RWPE1 (cell line): ENCODE measurements around the gene SH2D3A.

ENCODE experiments used
- CTCF ChIA-PET: fragments of 350-600 bp; sonication (Branson Sonifier 250); formaldehyde crosslinking; extraction: SDS; loops from one replicate; lab custom pipeline; 2021; lab: Yijun Ruan, JAX
- POLR2A ChIA-PET: fragments of 400-600 bp; formaldehyde crosslinking; extraction: SDS; loops from one replicate; lab custom pipeline; 2020; ENCODE audit warnings: antibody characterized with exemption; ENCODE audit not compliant: low non-redundant PET; lab: Yijun Ruan, JAX
- DNase-seq: peaks from one replicate; pipeline ENCODE4 v3.0.0; 2012; ENCODE audit warnings: low spot score
- H3K27ac ChIP-seq: fragments of 450-650 bp; 2 replicates; pipeline ENCODE4 v1.5.1; 2017
- CTCF ChIP-seq: fragments of 450-650 bp; conservative IDR thresholded peaks from 2 replicates; pipeline ENCODE4 v1.5.1; 2017; ENCODE audit warnings: low read depth, mild to moderate bottlenecking

SH2D3A gene

DNA sequence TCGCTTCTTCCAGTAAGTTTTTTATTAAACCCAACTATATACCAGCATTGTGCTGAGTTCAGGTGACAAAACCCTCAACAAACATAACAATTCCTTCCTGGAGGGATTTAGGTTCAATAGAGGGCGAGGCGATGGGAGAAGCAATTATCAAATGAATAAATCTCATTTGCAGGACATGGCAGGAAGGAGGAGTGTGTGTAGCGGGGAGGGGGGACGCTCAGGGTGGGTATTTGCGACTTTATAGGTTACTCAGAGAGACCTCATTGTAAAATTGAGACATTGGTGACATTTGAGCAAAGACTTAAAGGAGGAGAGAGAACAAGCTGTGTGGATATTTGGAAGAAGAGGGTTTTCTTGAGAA, 50.6 kb downstream of the SH2D3A start:
- TF ChIP-seq CTCF, result no peak
- ChIA-PET POLR2A (no interaction called here), CTCF (interaction anchor here (0.6 kb wide), 1 partner anchor 541 kb away, joined by 9 read pairs; no protein-coding TSS in a partner anchor)
- no peak overlapping the region for H3K27ac ChIP-seq
- DNase-seq, result no peak

DNA sequence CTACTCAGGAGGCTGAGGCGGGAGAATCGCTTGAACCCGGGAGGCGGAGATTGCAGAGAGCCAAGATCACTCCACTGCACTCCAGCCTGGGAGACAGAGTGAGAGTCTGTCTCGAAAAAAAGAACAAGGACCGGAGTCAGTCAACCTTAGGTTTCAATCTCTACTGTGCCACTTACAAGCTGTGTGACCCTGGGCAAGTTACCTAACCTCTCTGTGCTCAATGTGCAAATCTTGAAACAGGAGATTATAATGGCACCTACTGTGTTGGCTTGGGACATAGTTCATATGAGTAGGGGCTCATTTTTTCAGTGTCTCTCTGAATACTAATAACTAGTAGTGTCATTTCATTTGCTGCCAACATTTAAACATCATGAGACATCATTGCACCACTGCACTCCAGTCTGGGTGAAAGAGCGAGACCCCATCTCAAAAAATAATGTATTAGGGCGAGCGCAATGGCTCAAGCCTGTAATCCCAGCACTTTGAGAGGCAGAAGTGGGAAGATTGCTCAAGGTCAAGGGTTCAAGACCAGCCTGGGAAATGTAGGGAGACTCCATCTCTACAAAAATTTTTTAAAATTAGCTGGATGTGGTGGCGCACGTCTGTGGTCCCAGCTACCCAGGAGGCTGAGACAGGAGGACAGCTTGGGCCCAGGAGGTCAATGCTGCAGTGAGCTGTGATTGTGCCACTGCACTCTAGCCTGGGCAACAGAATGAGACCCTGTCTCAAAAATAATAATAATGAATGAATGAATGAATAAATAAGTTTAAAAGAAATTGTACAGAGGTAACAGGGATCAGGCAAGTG, 52.3 kb downstream of the SH2D3A start:
- CTCF ChIA-PET, result no interaction called here
- no peak for DNase-seq
- no peak overlapping the region for H3K27ac ChIP-seq
- TF ChIP-seq CTCF, result no peak
- POLR2A ChIA-PET, result no interaction called here

DNA sequence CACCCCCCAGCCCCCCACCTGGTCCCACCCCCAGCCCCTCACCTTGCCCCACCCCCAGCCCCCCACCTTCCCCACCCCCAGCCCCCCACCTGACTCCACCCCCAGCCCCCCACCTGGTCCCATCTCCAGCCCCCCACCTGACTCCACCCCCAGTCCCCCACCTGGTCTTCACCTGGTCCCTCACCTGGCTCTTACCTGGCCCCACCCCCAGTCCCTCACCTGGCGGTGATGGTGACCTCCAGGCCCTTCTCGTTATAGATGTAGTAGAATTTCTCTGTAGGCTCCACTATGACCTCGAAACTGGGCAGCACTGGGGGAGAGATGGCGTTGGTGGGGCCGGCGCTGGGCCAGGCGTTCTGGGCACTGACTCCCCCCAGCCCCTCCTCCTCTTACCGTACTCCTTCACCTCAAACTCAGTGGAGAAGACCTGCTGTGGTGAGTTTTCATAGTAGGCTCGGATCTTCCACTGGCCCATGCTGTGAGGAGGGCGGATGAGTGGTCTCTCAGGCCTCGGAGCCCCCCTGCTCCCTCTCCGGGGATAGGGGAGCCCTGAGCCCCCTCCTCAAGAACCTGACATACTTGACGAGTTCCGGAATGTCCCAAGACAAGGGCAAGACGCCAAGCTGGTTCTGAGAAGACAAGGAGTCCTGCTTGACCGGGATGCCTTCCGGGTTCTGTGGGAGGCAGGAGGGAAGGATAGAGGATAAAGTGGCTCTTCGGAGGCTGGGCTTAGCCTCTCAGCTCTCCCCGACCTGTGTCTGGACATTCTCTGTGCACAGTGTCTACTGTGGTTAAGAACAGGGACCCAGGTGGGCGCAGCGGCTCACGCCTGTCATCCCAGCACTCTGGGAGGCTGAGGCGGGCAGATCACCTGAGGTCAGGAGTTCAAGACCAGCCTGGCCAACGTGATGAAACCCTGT, 53.2 kb downstream of the SH2D3A start:
- no peak for TF ChIP-seq CTCF
- CTCF ChIA-PET, result no interaction called here
- POLR2A ChIA-PET, result no interaction called here
- no peak overlapping the region for H3K27ac ChIP-seq
- DNase-seq, result no peak

GRCh38 chr19:6712692-6713670, 54.3 kb downstream of the SH2D3A start:
- no peak for DNase-seq
- no peak overlapping the region for H3K27ac ChIP-seq
- POLR2A ChIA-PET, result no interaction called here
- CTCF ChIA-PET, result no interaction called here
- TF ChIP-seq CTCF, result no peak

DNA sequence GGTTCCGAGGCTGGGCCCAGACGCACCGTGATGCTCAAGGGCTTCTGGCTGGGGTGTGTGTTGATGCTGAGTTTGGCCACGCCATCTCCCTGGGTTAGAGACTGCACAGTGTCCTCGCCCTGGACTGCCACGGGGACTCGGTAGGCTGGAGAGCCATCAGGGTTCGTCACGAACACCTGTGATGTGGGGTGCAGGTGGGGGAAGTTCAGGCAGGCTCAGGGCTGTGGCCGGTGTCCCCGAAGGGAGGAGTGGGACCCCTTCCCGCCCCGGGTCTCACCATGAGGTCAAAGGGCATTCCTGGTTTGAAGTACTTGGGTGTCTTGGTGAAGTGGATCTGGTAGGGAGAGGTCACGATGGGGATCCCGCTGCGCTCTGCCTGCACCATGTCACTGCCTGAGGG, 55.0 kb downstream of the SH2D3A start:
- CTCF ChIA-PET, result no interaction called here
- TF ChIP-seq CTCF, result no peak
- POLR2A ChIA-PET, result no interaction called here
- no peak for DNase-seq
- H3K27ac ChIP-seq, result no peak overlapping the region

DNA sequence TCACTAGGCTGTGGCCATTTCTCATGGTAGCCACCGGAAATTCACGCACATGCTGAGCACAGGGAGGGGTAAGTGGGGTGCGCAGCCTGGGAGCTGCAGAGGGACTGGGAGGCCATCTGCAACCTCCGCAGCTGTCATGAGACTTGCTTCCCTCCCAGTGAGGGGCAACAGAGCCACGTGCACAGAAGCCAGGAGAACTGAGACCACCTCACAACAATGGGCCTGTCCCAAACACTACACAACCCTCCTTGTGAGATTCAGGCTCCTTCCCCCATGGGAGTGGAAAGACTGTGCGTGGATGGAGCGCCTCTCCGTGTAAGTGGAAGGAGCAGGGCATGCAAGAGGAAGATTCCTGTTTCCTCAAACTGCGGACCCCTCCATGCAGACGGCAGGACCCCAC, 55.6 kb downstream of the SH2D3A start:
- H3K27ac ChIP-seq, result no peak overlapping the region
- ChIA-PET POLR2A (no interaction called here), CTCF (no interaction called here)
- TF ChIP-seq CTCF, result no peak
- no peak for DNase-seq
